Endothelial cell of umbilical vein (primary cell): ENCODE data around the gene IWS1. TPM values are rescaled to one million over a fixed set of nuclear protein-coding genes. Genes with fewer than 3 reads are reported as not detected.
"Not testable (repeated sequence)": the region's sequence is repeated elsewhere in the genome, so short reads cannot be mapped to it uniquely, and the experiment has no call there.

Source experiments
- BruUV-seq: library from RNA; stranded (reverse); fragments of 400-500 nt; replicated peaks from 2 replicates; lab custom pipeline; 2021; lab: Mats Ljungman, UMichigan
- CTCF ChIA-PET: fragments of 300-600, 350-600 bp; sonication (Branson Sonifier 250); formaldehyde crosslinking; loops from one replicate; lab custom pipeline; 2021; ENCODE audit warnings: antibody characterized with exemption, inconsistent platforms; lab: Charles Lee
- POLR2A ChIA-PET: fragments of 300-600, 350-600 bp; sonication (Branson Sonifier 250); formaldehyde crosslinking; loops from one replicate; lab custom pipeline; 2021; ENCODE audit warnings: antibody characterized with exemption, inconsistent platforms; lab: Charles Lee
- DNase-seq: peaks from one replicate; pipeline ENCODE4 v3.0.0-alpha.2; 2011; ENCODE audit warnings: low read depth, low spot score
- FAIRE-seq: peaks from 2 replicates; lab custom pipeline; 2011; peaks lifted over from hg19 to GRCh38; lab: Jason Lieb, UNC
- H2AFZ ChIP-seq: 2 replicates; pipeline ENCODE4 v1.6.0; 2012; ENCODE audit warnings: low read depth, low read length, control low read depth, inconsistent platforms
- H3K27ac ChIP-seq: 2 replicates; pipeline ENCODE4 v1.5.1; 2011; ENCODE audit warnings: low read depth, mild to moderate bottlenecking, control low read depth, low read length, moderate library complexity; ENCODE audit not compliant: insufficient read depth
- H3K27me3 ChIP-seq, 2 experiments: 2 replicates each; pipeline versions ENCODE4 v1.6.0 to v1.6.1; 2011; ENCODE audit warnings: low read length in 2 of 2, mixed read lengths in 1 of 2; ENCODE audit not compliant: control insufficient read depth in 2 of 2, insufficient read depth in 2 of 2
- H3K36me3 ChIP-seq, 2 experiments: 2 replicates in 1 of 2; 3 replicates in 1 of 2; pipeline ENCODE4 v1.5.1; 2011; ENCODE audit warnings: low read length in 2 of 2, mild to moderate bottlenecking in 1 of 2, moderate library complexity in 1 of 2; ENCODE audit not compliant: control insufficient read depth in 2 of 2, insufficient read depth in 2 of 2; ENCODE audit errors: extremely low read depth in 1 of 2
- H3K4me1 ChIP-seq: 3 replicates; pipeline ENCODE4 v1.5.1; 2011; ENCODE audit warnings: mild to moderate bottlenecking, low read length; ENCODE audit not compliant: control insufficient read depth, insufficient read depth; ENCODE audit errors: extremely low read depth
- H3K4me2 ChIP-seq: 2 replicates; pipeline ENCODE4 v1.6.1; 2011; ENCODE audit warnings: low read length, control low read depth, mixed read lengths; ENCODE audit not compliant: insufficient read depth
- H3K4me3 ChIP-seq, 3 experiments: fragments of 200-600 bp in 1 of 3; sonication (generic), shearing (Covaris generic) in 1 of 3; replicated peaks in 1 of 3; 2 replicates each; pipeline ENCODE4 v1.5.1; 2011 to 2016; ENCODE audit warnings: control low read depth in 3 of 3, low read length in 3 of 3, mild to moderate bottlenecking in 2 of 3, inconsistent platforms in 1 of 3, low read depth in 1 of 3, moderate library complexity in 1 of 3; ENCODE audit not compliant: insufficient read depth in 1 of 3
- H3K79me2 ChIP-seq: 2 replicates; pipeline ENCODE4 v1.6.0; 2012; ENCODE audit warnings: low read length, inconsistent platforms; ENCODE audit not compliant: control insufficient read depth, insufficient read depth
- H3K9ac ChIP-seq: replicated peaks from 2 replicates; pipeline ENCODE3; 2011; ENCODE audit warnings: low read length, control low read depth; ENCODE audit not compliant: insufficient read depth; ENCODE audit errors: extremely low read depth
- H3K9me1 ChIP-seq: replicated peaks from 3 replicates; pipeline ENCODE4 v1.6.0; 2011; ENCODE audit warnings: mild to moderate bottlenecking, low read length; ENCODE audit not compliant: control insufficient read depth, insufficient read depth; ENCODE audit errors: extremely low read depth
- H3K9me3 ChIP-seq: replicated peaks from 2 replicates; pipeline ENCODE4 v1.5.1; 2012; ENCODE audit warnings: low read length, inconsistent platforms; ENCODE audit not compliant: control insufficient read depth, insufficient read depth
- H4K20me1 ChIP-seq: replicated peaks from 2 replicates; pipeline ENCODE3; 2011; ENCODE audit warnings: mild to moderate bottlenecking, low read length; ENCODE audit not compliant: control insufficient read depth, insufficient read depth; ENCODE audit errors: extremely low read depth
- EZH2 ChIP-seq: IDR thresholded peaks from 2 replicates; pipeline ENCODE4 v1.6.1; 2012; ENCODE audit warnings: borderline replicate concordance, low read depth, mild to moderate bottlenecking, moderate library complexity, low read length, inconsistent platforms; ENCODE audit not compliant: severe bottlenecking
- FOS ChIP-seq: IDR thresholded peaks from 2 replicates; pipeline ENCODE4 v1.6.1; 2011; ENCODE audit warnings: mild to moderate bottlenecking, low read length, moderate library complexity, borderline replicate concordance; ENCODE audit not compliant: insufficient read depth
- GATA2 ChIP-seq: IDR thresholded peaks from 2 replicates; pipeline ENCODE4 v1.7.0; 2011; ENCODE audit warnings: low read depth, mild to moderate bottlenecking, moderate library complexity, mixed read lengths, low read length; ENCODE audit not compliant: insufficient read length, insufficient read depth
- JUN ChIP-seq: IDR thresholded peaks from 2 replicates; pipeline ENCODE4 v1.6.1; 2011; ENCODE audit warnings: borderline replicate concordance, low read depth; ENCODE audit not compliant: insufficient read length, insufficient read depth
- MYC ChIP-seq: IDR thresholded peaks from one replicate; pipeline ENCODE4 v1.6.1; 2011; ENCODE audit warnings: mild to moderate bottlenecking, low read depth, low read length
- POLR2A ChIP-seq: IDR thresholded peaks from 2 replicates; pipeline ENCODE4 v1.6.1; 2012; ENCODE audit warnings: low read depth, mild to moderate bottlenecking, control low read depth, low read length
- POLR2AphosphoS5 ChIP-seq: IDR thresholded peaks from 2 replicates; pipeline ENCODE4 v1.6.1; 2012; ENCODE audit warnings: low read depth, mild to moderate bottlenecking, control low read depth, low read length, moderate library complexity; ENCODE audit not compliant: insufficient read depth
- dilution Hi-C: fragments of 300-500 bp; cut with MboI; formaldehyde crosslinking; loops from one replicate; pipeline ENCODE4 v1.15.0; 2019; ENCODE audit warnings: low sequenced_read_pairs; ENCODE audit not compliant: extremely low pct_ligation_motif_present
- intact Hi-C: fragments of 100-400 bp; cut with micrococcal nuclease; formaldehyde crosslinking; loops from one replicate; pipeline ENCODE4 v1.10.0; 2022
- polyA plus RNA-seq, 4 experiments: library from polyadenylated mRNA; depleted of rRNA in 3 of 4; stranded (reverse) in 3 of 4; unstranded in 1 of 4; fragments of >200 nt; gene quantifications; 2 replicates each; pipeline versions ENCODE4 v1.2.1 to v1.2.3, GENCODE V29; 2011 to 2012; ENCODE audit warnings: missing spikeins in 1 of 4
- total RNA-seq: library from RNA; stranded (reverse); gene quantifications from 2 replicates; pipeline ENCODE4 v1.2.3, GENCODE V29; 2021
- TF ChIP-seq, protein P1 (sequence below): IDR thresholded peaks from 2 replicates; pipeline ENCODE4 v1.6.1; 2011; ENCODE audit not compliant: insufficient read depth, insufficient read length
- TF ChIP-seq, protein P2 (sequence below), 2 donors: IDR thresholded peaks; 1 replicate in 1 of 2; 2 replicates in 1 of 2; pipeline ENCODE4 v1.5.1; 2011; ENCODE audit warnings: low read length in 2 of 2, mild to moderate bottlenecking in 2 of 2, moderate library complexity in 2 of 2, control low read depth in 1 of 2, inconsistent platforms in 1 of 2, low read depth in 1 of 2; ENCODE audit not compliant: insufficient read depth in 1 of 2; ENCODE audit errors: extremely low read depth in 1 of 2

IWS1 gene
- total and polyA plus RNA-seq, 2 donors (not counting 3 experiments of a cell fraction or from before 2014, with no cell fraction given) = 14.7 to 51.0 TPM

DNA sequence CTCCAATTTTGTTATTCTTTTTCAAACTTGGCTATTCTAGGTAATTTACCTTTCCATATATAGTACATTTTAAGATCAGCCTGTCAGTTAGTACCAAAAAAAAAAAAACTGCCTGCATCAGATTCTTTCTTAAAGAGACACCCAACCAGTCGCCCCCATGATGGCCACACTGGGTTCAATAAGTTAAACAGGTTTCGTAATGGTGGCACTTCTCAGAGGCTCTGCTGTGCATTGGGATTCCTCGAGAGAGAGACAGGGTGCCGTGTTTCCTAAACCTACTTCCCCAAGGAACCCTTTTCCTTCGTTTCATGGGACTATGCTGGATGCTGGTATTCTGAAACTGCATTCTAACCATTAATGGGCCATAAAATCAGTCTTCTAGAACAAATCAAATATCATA lies 46.6 kb upstream of the IWS1 start:
- intact Hi-C loops (no loop called here), dilution Hi-C loops (no loop called here)
- H3K9me3 ChIP-seq = no peaks in the 10 kb centered on the region
- H3K27me3 ChIP-seq = no peaks in the 10 kb centered on the region
- H3K9me1 ChIP-seq = no peaks in the 10 kb centered on the region
- H3K79me2 ChIP-seq = no peaks in the 10 kb centered on the region
- no peak overlapping the region for H3K4me2 ChIP-seq
- no TSS peak for BruUV-seq
- DNase-seq = no peak
- CTCF ChIA-PET = interaction anchor here (0.8 kb wide), 1 partner anchor 18 kb away, joined by 3 read pairs; no protein-coding TSS in a partner anchor
- no peak for FAIRE-seq
- no peak overlapping the region for H2AFZ ChIP-seq
- H3K4me1 ChIP-seq = peaks cover 5% of the 10 kb centered on the region
- H4K20me1 ChIP-seq = no peaks in the 10 kb centered on the region
- no peak overlapping the region for H3K9ac ChIP-seq
- TF ChIP-seq POLR2AphosphoS5 (no peak), POLR2A (no peak), JUN (no peak), GATA2 (no peak), FOS (no peak), EZH2 (no peak), MYC (no peak)
- TF ChIP-seq, protein P1, sequence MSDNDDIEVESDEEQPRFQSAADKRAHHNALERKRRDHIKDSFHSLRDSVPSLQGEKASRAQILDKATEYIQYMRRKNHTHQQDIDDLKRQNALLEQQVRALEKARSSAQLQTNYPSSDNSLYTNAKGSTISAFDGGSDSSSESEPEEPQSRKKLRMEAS = no peak
- TF ChIP-seq, protein P2, sequence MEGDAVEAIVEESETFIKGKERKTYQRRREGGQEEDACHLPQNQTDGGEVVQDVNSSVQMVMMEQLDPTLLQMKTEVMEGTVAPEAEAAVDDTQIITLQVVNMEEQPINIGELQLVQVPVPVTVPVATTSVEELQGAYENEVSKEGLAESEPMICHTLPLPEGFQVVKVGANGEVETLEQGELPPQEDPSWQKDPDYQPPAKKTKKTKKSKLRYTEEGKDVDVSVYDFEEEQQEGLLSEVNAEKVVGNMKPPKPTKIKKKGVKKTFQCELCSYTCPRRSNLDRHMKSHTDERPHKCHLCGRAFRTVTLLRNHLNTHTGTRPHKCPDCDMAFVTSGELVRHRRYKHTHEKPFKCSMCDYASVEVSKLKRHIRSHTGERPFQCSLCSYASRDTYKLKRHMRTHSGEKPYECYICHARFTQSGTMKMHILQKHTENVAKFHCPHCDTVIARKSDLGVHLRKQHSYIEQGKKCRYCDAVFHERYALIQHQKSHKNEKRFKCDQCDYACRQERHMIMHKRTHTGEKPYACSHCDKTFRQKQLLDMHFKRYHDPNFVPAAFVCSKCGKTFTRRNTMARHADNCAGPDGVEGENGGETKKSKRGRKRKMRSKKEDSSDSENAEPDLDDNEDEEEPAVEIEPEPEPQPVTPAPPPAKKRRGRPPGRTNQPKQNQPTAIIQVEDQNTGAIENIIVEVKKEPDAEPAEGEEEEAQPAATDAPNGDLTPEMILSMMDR (IDR thresholded peaks at IDR 0.05; ENCODE audit: extremely low read depth in 1 of 2, insufficient read depth in 1 of 2, low read depth in 1 of 2, low read length in 2 of 2) = no peak
- no peaks in the 10 kb centered on the region for H3K36me3 ChIP-seq
- H3K4me3 ChIP-seq = no peak overlapping the region
- POLR2A ChIA-PET = no interaction called here
- no peak overlapping the region for H3K27ac ChIP-seq

DNA sequence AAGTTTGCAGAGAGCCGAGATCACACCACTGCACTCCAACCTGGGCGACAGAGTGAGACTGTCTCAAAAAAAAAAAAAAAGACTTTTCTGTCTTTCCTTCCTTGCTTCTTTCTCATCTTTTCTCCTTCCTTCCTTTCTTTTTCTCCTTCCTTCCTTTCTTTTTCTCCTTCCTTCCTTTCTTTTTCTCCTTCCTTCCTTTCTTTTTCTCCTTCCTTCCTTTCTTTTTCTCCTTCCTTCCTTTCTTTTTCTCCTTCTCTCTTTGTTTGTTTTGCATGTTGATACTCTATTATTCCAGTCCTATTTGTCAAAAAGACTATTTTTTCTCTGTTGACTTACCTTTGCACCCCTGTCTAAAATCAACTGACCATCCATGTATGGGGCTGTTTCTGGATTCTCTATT lies 46.1 kb upstream of the IWS1 start:
- H3K4me1 ChIP-seq, dilution Hi-C loops, H3K36me3 ChIP-seq, H3K9me1 ChIP-seq, DNase-seq, POLR2A ChIA-PET, H3K79me2 ChIP-seq, H3K4me3 ChIP-seq, BruUV-seq, H3K9ac ChIP-seq, H3K9me3 ChIP-seq, H3K4me2 ChIP-seq, H2AFZ ChIP-seq, FAIRE-seq, H3K27me3 ChIP-seq, H4K20me1 ChIP-seq, intact Hi-C loops, H3K27ac ChIP-seq, CTCF ChIA-PET: not testable (repeated sequence)
